Left lung (tissue), 10 donors: ENCODE measurements around the gene TBL1X. TPM values are rescaled to one million over a fixed set of nuclear protein-coding genes. Genes with fewer than 3 reads are reported as not detected.

ENCODE experiments used
- ATAC-seq: fragments of 200-7000 bp; cut with Tn5 transposase; one replicate; pipeline ENCODE4 v1.9.1; 2020; ENCODE audit warnings: moderate library complexity
- DNase-seq, 4 donors: peaks; one replicate each; pipeline ENCODE4 v3.0.0-alpha.2; 2013 to 2020
- H3K27ac ChIP-seq, 2 donors: fragments of 200-600 bp; sonication (generic) in 1 of 2; one replicate each; pipeline versions ENCODE4 v1.5.0 to v1.8.0; 2020 to 2021
- H3K27me3 ChIP-seq, 2 donors: fragments of 200-600 bp; sonication (generic) in 1 of 2; one replicate each; pipeline versions ENCODE4 v1.5.0 to v1.8.0; 2020 to 2021
- H3K36me3 ChIP-seq, 2 donors: fragments of 200-600 bp; sonication (generic) in 1 of 2; one replicate each; pipeline versions ENCODE4 v1.5.0 to v1.8.0; 2020 to 2021
- H3K4me1 ChIP-seq, 2 donors: fragments of 200-600 bp; one replicate each; pipeline ENCODE4 v1.8.0; 2021
- H3K4me3 ChIP-seq, 2 donors: fragments of 200-600 bp; sonication (generic) in 1 of 2; one replicate each; pipeline versions ENCODE4 v1.5.0 to v1.8.0; 2020 to 2021; ENCODE audit warnings: mild to moderate bottlenecking in 1 of 2
- H3K9me3 ChIP-seq, 2 donors: fragments of 200-600 bp; sonication (generic) in 1 of 2; one replicate each; pipeline versions ENCODE4 v1.5.0 to v1.8.0; 2020 to 2021
- CTCF ChIP-seq, 2 donors: fragments of 200-600 bp; sonication (generic) in 1 of 2; IDR thresholded peaks; one replicate each; pipeline versions ENCODE4 v1.5.0 to v1.8.0; 2021; ENCODE audit warnings: antibody characterized with exemption in 2 of 2
- intact Hi-C, 2 donors: fragments of 100-400 bp; cut with DNase I; formaldehyde crosslinking; loops; one replicate each; pipeline versions ENCODE4 v1.11.2 to v1.14.2; 2022
- polyA plus RNA-seq, 6 donors: library from polyadenylated mRNA; unstranded; fragments of 120-200 nt; gene quantifications; one replicate each; pipeline ENCODE4 v1.2.1, GENCODE V29; 2013; ENCODE audit not compliant: insufficient read length in 6 of 6
- total RNA-seq, 2 donors: library from RNA; stranded (reverse); fragmentation: NEBNext Ultra II Directional; extraction: Animal tissue kit (Norgen Biotek cat#: 25700); gene quantifications; one replicate each; pipeline ENCODE4 v1.2.1, GENCODE V29; 2021
- donor health status: DM: no; HTN: yes; CAD: no.
- donor health status: DM: no; HTN: no; CAD: no.

The TBL1X gene
- total and polyA plus RNA-seq, 8 donors, result 13.4 to 24.6 (median 21.6) TPM

DNA sequence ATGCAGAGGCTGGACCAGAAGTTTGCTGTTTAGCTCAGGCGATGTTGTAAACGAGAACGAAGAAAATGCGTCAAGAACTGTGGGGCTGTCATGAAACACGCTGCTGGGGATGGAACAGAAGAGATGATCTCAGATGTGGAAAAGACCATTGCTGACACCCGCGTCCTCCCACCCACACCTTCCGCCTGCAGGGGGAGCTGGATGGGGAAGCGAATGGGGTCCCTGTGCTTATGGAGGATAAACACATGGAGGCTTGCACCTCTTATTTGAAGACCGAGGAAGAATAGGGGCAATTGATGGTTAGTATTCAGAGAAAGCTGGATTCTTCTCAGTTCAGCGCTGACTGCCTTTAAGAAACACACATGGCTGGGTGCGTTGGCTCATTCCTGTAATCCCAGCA, 236.9 kb downstream of the TBL1X start:
- DNase-seq (no peak), ATAC-seq (no peak)
- Histone ChIP-seq H3K27me3 (no peaks in the 10 kb centered on the region), H3K4me1 (no peaks in the 10 kb centered on the region), H3K27ac (no peak overlapping the region), H3K9me3 (no peaks in the 10 kb centered on the region), H3K36me3 (peaks cover 0 to 6% of the 10 kb centered on the region in 2 donors), H3K4me3 (no peak overlapping the region)
- TF ChIP-seq CTCF (IDR thresholded peaks at IDR 0.05), result no peak
- intact Hi-C loops, result no loop called here

DNA sequence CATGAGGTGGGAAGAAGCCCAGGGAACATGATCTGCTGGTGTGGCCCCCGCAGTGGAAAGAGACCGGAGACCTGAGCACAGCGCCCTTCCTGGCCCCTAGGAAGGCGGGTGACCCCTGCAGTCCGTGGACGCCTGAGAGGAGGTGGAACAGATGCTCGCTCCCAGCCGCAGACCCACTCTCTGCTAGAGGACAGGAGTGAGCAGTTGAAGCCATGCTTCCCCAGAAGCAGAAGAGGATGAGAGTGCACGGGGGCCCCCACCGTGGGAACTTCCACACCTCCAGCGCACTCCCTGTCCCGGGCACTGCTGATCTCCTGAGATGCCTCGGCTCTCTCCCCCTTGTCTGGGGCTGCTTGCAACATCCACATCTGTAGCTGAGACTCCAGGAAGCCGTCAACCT, 238.5 kb downstream of the TBL1X start:
- intact Hi-C loops, result no loop called here
- TF ChIP-seq CTCF (IDR thresholded peaks at IDR 0.05), result no peak
- ATAC-seq, result no peak

GRCh38 chrX:9704876-9705465, 240.1 kb downstream of the TBL1X start:
- peaks cover 0 to 4% of the 10 kb centered on the region in 2 donors for H3K4me1 ChIP-seq
- intact Hi-C loops, result no loop called here

More for the DNA sequence above, 238.5 kb downstream of the TBL1X start:
- H3K4me3 ChIP-seq, result no peak overlapping the region
- DNase-seq, result no peak
- no peaks in the 10 kb centered on the region for H3K9me3 ChIP-seq
- no peaks in the 10 kb centered on the region for H3K4me1 ChIP-seq
- no peak overlapping the region for H3K27ac ChIP-seq
- no peaks in the 10 kb centered on the region for H3K27me3 ChIP-seq
- H3K36me3 ChIP-seq, result peaks cover 0 to 6% of the 10 kb centered on the region in 2 donors

GRCh38 chrX:9706421-9706820, 241.6 kb downstream of the TBL1X start:
- H3K27me3 ChIP-seq, result no peaks in the 10 kb centered on the region
- no peak overlapping the region for H3K4me3 ChIP-seq
- no peak for TF ChIP-seq CTCF (IDR thresholded peaks at IDR 0.05)
- no peak for DNase-seq
- intact Hi-C loops, result no loop called here
- H3K36me3 ChIP-seq, result peaks cover 0 to 17% of the 10 kb centered on the region in 2 donors
- H3K27ac ChIP-seq, result no peak overlapping the region
- peaks cover 0 to 4% of the 10 kb centered on the region in 2 donors for H3K4me1 ChIP-seq
- no peak for ATAC-seq
- H3K9me3 ChIP-seq, result no peaks in the 10 kb centered on the region

More at GRCh38 chrX:9704876-9705465, 240.1 kb downstream of the TBL1X start:
- no peak overlapping the region for H3K27ac ChIP-seq
- TF ChIP-seq CTCF (IDR thresholded peaks at IDR 0.05), result no peak
- ATAC-seq (no peak), DNase-seq (no peak)
- no peak overlapping the region for H3K4me3 ChIP-seq
- H3K36me3 ChIP-seq, result peaks cover 0 to 13% of the 10 kb centered on the region in 2 donors
- H3K9me3 ChIP-seq, result no peaks in the 10 kb centered on the region
- H3K27me3 ChIP-seq, result no peaks in the 10 kb centered on the region

DNA sequence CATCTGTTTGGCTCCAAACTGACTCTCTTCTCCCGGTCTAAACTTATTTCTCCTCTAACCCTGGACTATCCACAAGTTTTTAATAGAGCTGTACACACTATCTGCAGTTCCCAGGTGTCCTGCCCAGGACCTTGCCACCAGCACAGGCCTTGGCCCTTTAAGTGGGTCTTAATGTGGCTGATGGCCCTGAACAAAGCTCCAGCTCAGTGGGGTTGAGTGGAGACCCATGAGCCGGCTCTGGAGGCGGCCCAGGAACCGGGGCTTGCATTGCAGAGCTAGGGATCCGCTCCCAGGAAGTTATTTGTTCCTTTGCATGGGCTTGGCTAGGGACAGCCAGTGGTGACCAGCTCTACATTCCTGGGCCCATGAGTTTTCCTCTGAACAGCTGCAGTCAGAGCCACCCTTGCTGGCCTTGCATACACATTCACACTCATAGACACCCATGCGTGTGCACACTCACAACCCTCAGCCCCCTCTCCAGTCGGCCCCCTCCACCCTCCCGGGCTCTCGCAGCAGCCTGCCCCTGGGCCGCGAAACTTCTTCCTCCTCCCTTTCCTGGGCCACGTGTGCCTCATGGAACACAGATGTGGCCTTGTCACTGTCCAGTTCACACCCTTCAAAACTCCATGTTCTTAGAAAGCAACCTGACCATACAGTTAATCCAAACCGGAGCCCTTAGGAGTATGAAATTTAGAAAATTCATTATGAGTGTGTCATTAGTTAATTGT, 242.6 kb downstream of the TBL1X start:
- DNase-seq (no peak), ATAC-seq (no peak)
- no peak for TF ChIP-seq CTCF (IDR thresholded peaks at IDR 0.05)
- Histone ChIP-seq H3K27me3 (no peaks in the 10 kb centered on the region), H3K4me1 (peaks cover 0 to 4% of the 10 kb centered on the region in 2 donors), H3K27ac (no peak overlapping the region), H3K9me3 (no peaks in the 10 kb centered on the region), H3K36me3 (peaks cover 0 to 23% of the 10 kb centered on the region in 2 donors), H3K4me3 (no peak overlapping the region)
- intact Hi-C loops, result no loop called here
